Natural killer cell treated with Interleukin-12 subunit alpha and Interleukin-12 subunit beta and Interleukin-15 and Interleukin-18, amount 100 ng/mL, for 72 hours (primary cell): Measurements from ENCODE around the gene TGIF2. TPM values are rescaled to one million over a fixed set of nuclear protein-coding genes. Genes with fewer than 3 reads are reported as not detected.
A peak's percentile ranks its signal among the peaks of the same experiment; 100 is the strongest.

Source experiments
- ATAC-seq, 2 donors: fragments of 150-1000 bp; cut with Tn5 transposase in 1 of 2; sonication (Bioruptor Pico), chemical (Tn5 transposase) in 1 of 2; 2 replicates each; pipeline ENCODE4 v1.10.0; 2021
- DNase-seq: peaks from one replicate; pipeline ENCODE4 v3.0.0; 2022; ENCODE audit warnings: low spot score
- H3K27ac Mint-ChIP-seq, 2 donors: 1 replicate in 1 of 2; 2 replicates in 1 of 2; pipeline ENCODE4 v1.8.0; 2022; ENCODE audit warnings: mixed read lengths in 2 of 2, mild to moderate bottlenecking in 1 of 2, moderate library complexity in 1 of 2
- H3K27me3 Mint-ChIP-seq, 2 donors: 1 replicate in 1 of 2; 2 replicates in 1 of 2; pipeline ENCODE4 v1.8.0; 2022; ENCODE audit warnings: mixed read lengths in 2 of 2
- H3K36me3 Mint-ChIP-seq: one replicate; pipeline ENCODE4 v1.8.0; 2022; ENCODE audit warnings: mixed read lengths
- H3K4me1 Mint-ChIP-seq, 2 donors: 1 replicate in 1 of 2; 2 replicates in 1 of 2; pipeline ENCODE4 v1.8.0; 2022; ENCODE audit warnings: low read depth in 2 of 2, mixed read lengths in 2 of 2, mild to moderate bottlenecking in 1 of 2
- H3K4me3 Mint-ChIP-seq: one replicate; pipeline ENCODE4 v1.8.0; 2022; ENCODE audit warnings: mixed read lengths
- H3K9me3 Mint-ChIP-seq: 2 replicates; pipeline ENCODE4 v1.8.0; 2022; ENCODE audit warnings: mixed read lengths
- total RNA-seq, 2 donors: library from RNA; stranded (reverse); gene quantifications; one replicate each; pipeline ENCODE4 v1.2.3, GENCODE V29; 2022

TGIF2 gene
- total RNA-seq = 10 to 100 TPM; 23.2 to 38.5 TPM

DNA sequence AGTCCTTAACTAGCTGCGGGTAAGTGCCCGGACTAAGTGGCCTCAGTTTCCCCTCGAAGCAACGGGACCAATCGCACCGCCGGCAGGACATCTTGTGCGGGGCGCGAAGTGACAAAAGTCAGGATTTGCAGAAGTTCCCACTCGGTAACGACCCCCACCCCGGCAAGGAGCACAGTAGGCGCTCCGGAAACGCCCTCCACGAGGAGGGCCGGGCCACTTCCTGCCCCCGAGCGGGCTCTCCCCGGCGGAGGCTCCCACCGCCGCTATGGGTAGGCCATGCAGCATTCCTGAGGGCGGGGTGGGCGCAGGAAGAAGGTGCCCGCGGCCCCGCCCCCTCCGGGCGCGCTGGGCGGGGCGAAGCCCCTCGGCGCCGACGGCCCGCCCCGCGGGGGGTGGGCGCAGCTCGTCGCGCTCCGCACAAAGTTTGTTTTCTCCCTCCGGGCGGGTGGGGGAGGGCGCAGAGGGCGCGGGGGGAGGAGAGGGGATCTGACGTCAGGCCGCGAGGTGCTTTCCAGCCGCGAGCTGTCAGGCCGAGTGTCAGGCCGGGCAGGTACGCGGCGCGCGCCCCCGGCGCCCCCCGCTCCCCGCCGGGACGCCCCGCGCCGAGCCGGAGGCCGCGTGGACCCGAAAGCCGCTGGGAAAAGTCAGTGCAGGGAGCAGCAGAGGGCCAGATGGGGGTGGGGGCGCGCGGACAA is at the start of gene TGIF2:
TSS of gene TGIF2 (plus strand) at position 495 of the 695 bp plus-strand sequence. CDS start 5,178 bp downstream, outside the sequence.
- Mint-ChIP-seq H3K27ac (peak within 1 kb of the TSS; percentile 82 to 92), H3K4me1 (peaks cover 24% of the 10 kb centered on the region in 2 donors), H3K4me3 (peak within 1 kb of the TSS; percentile 90), H3K27me3 (no peaks in the 10 kb centered on the region), H3K9me3 (no peaks in the 10 kb centered on the region), H3K36me3 (no peaks in the 10 kb centered on the region)
- ATAC-seq = peak; percentile 89 to 95
- DNase-seq = peak; percentile 89

DNA sequence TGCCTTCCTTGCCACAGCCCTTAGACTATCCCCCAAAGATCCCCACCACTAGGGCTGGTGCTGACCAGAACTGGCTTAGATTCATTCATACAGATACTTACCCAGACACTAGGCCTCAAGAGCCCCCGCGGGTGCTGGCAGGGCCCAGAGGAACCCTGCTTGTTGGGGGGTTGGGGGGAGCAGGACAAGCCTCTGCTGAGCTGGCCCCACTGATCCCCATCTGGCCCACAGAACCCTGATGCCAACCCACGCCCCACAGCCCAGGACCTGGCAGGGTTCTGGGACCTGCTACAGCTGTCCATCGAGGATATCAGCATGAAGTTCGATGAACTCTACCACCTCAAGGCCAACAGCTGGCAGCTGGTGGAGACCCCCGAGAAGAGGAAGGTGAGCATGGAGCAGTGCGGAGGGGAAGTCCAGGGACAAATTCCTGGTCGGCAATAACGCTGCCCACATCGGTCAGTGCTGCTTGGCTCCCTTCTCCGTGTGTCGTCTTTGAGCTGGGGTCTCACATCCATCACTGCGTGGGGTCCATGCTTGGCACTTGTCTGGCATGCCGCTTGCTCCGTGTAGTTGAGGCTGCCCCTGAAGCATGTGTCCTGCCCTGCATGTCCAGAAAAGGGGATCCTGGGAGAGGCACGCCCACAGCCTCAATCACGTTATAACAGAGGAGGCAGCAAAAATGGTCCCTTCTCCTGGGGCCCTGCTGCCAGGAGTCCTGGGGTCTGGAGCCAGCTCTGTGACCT is 47.6 kb upstream of the TGIF2 start:
- DNase-seq (no peak), ATAC-seq (peak in 1 of 2 donors; percentile 24)
- Mint-ChIP-seq H3K9me3 (no peaks in the 10 kb centered on the region), H3K4me3 (no peak overlapping the region), H3K27me3 (no peaks in the 10 kb centered on the region), H3K27ac (no peak overlapping the region), H3K4me1 (no peaks in the 10 kb centered on the region), H3K36me3 (no peaks in the 10 kb centered on the region)

DNA sequence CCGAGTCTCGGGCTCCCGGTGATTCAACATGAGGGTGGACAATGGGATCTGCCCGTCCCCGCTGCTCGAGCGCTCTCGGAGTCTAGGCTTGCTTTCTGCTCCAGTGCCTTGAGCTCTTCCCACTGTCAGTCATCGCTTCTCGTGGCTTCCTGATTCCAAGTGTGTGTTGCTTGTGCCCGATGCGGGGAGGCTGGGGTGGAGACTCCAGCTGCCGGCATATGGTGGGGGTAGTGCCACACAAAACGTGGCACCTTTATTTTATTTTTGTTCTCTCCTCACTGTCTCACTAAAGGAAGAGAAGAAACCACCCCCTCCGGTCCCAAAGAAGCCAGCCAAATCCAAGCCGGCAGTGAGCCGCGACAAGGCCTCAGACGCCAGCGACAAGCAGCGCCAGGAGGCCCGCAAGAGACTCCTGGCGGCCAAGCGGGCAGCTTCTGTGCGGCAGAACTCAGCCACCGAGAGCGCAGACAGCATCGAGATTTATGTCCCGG is 46.8 kb upstream of the TGIF2 start:
- no peaks in the 10 kb centered on the region for H3K36me3 Mint-ChIP-seq
- no peak for DNase-seq

DNA sequence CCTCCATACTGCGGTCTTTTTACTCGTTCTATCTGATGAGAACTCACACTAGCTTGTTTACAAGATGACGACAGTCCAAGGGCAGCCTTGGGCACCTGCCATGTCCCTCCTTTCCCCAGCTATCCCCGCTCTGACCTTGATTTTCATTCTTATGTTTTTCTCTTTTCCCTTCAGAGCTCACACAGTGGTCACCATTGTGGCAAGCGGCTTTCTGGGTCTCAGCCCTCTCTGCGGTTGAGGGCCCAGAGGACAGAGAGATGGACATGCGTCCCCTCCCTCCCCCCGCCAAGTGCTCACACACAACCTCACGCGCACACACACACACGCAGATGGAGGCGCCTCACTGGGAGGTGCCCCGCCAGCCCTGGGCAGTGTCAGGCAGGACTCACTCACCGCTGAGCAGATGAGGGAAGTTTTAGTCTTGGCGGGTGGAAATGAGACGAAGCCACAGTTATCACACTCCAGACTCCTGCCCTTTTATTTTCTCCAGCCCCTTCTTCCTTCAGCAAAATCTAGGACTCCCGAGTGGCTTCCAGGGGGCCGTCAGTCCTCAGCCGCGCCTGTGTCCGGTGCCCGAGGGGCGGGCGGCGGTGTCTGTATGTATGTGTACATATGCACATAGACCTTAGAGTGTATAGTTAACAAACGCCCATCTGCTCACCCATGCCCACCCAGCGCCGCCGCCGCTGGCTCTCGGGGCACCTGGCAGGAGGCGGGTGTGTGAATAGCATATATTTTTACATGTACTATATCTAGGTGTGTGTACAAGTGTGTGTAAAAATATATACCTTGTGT is 45.9 kb upstream of the TGIF2 start:
- ATAC-seq (no peak), DNase-seq (no peak)
- Mint-ChIP-seq H3K27me3 (no peaks in the 10 kb centered on the region), H3K27ac (no peak overlapping the region), H3K4me3 (no peak overlapping the region), H3K9me3 (no peaks in the 10 kb centered on the region), H3K4me1 (no peaks in the 10 kb centered on the region), H3K36me3 (no peaks in the 10 kb centered on the region)

More for the DNA sequence above, 46.8 kb upstream of the TGIF2 start:
- ATAC-seq = no peak
- H3K9me3 Mint-ChIP-seq = no peaks in the 10 kb centered on the region
- H3K27ac Mint-ChIP-seq = no peak overlapping the region
- no peaks in the 10 kb centered on the region for H3K4me1 Mint-ChIP-seq
- H3K27me3 Mint-ChIP-seq = no peaks in the 10 kb centered on the region
- H3K4me3 Mint-ChIP-seq = no peak overlapping the region

DNA sequence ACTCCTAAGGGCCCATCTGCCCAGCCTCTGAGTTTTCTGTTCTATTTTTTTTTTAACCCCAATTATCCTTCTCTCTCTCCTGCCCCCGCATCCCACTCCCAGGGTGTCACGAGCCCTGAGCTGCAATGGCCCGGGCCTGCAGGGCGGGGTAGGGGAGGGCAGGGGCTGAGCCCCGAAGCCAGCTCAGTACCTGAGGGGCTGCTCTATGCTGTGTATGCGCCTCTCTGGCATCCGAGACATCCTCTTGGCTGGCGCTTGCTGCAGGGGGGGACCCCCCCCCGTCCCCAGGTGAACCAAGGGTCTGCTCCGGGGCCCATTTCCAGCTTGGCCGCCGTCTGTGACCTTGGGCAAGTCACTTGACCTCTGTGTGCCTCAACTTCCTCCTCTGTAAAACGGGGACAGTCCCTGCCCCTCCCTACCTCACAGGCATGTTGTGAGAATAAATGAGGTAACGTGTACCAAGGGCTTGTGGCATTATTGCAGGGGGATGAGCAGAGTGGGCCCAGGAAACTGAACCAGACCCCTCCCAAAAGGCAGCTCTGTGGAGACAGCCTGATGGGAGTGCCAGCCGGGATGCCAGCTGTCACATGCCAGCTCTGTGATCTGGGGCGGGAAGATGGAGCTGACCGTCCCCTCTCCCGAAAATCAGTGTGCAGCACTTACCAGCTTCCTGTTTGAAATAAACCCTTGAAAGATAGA is 45.1 kb upstream of the TGIF2 start:
- Mint-ChIP-seq H3K27ac (no peak overlapping the region), H3K9me3 (no peaks in the 10 kb centered on the region), H3K4me3 (no peak overlapping the region), H3K27me3 (no peaks in the 10 kb centered on the region), H3K36me3 (no peaks in the 10 kb centered on the region), H3K4me1 (no peaks in the 10 kb centered on the region)
- ATAC-seq = no peak
- DNase-seq = no peak

DNA sequence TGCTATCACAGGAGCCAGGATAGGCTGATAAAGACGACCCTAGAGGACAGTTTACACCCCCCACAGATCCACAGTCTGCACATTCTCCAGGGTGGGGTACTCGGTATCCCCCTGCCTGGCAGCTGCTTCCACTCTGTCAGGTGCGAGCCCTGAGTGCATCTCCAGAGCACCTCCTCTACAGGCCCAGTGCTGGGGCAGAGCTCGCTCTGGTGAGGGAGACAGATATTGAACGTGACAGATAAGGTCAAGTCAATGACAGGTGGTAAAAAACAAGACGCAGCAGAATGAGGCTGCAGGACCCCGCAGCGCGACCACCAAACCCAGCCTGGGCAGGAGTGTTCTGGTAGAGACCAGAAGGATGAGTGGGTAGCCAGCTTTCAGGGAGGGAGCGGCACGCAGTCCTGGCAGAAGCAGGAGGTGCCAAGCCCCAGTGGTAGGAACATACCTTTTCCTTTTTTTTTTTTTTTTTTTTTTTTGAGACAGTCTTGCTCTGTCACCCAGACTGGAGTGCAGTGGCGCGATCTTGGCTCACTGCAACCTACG is 44.5 kb upstream of the TGIF2 start:
- H3K36me3 Mint-ChIP-seq = no peaks in the 10 kb centered on the region
- no peak for DNase-seq
- no peak overlapping the region for H3K4me3 Mint-ChIP-seq
- no peak for ATAC-seq
- no peaks in the 10 kb centered on the region for H3K4me1 Mint-ChIP-seq
- H3K27ac Mint-ChIP-seq = no peak overlapping the region
- no peaks in the 10 kb centered on the region for H3K9me3 Mint-ChIP-seq
- H3K27me3 Mint-ChIP-seq = no peaks in the 10 kb centered on the region

DNA sequence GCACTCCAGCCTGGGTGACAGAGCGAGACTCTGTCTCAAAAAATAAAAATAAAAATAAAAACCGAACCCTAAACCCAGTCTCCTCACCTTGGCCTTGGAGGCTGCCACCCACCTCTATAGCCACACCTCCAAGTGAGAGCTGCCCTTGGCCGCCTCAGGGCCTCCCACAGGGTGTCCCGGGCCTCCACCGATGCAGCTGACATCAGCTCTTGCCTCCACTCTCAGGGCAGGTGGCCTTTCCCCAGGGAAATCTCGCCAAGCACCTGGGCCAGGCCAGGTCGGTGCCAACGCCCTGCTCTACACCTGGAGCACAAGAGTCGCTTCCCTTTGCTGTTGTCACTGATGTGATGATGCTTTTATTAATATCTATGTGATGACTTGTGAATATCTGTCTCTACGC is 41.0 kb upstream of the TGIF2 start:
- Mint-ChIP-seq H3K27ac (no peak overlapping the region), H3K4me3 (no peak overlapping the region), H3K36me3 (no peaks in the 10 kb centered on the region), H3K9me3 (no peaks in the 10 kb centered on the region), H3K4me1 (no peaks in the 10 kb centered on the region), H3K27me3 (no peaks in the 10 kb centered on the region)
- ATAC-seq = no peak
- DNase-seq = no peak

DNA sequence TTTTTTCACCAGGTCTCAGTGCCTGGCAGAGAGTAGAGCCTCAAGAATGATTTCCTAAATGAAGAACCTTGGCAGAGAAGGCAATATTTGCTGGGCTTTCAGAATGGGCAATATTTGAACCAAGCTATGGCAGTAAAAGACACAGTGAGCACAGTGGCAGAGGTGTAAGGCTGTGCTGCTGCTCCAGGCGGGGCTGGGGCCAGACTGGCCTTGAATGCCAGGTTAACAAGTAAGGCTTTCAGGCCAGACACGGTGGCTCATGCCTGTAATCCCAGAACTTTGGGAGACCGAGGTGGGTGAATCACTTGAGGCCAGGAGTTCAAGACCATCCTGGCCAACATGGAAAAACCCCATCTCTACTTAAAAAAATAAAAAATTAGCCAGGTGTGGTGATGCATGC is 40.6 kb upstream of the TGIF2 start:
- H3K4me3 Mint-ChIP-seq = no peak overlapping the region
- no peak overlapping the region for H3K27ac Mint-ChIP-seq
- no peaks in the 10 kb centered on the region for H3K4me1 Mint-ChIP-seq
- no peak for ATAC-seq
- no peaks in the 10 kb centered on the region for H3K9me3 Mint-ChIP-seq
- H3K36me3 Mint-ChIP-seq = no peaks in the 10 kb centered on the region
- H3K27me3 Mint-ChIP-seq = no peaks in the 10 kb centered on the region
- DNase-seq = no peak

DNA sequence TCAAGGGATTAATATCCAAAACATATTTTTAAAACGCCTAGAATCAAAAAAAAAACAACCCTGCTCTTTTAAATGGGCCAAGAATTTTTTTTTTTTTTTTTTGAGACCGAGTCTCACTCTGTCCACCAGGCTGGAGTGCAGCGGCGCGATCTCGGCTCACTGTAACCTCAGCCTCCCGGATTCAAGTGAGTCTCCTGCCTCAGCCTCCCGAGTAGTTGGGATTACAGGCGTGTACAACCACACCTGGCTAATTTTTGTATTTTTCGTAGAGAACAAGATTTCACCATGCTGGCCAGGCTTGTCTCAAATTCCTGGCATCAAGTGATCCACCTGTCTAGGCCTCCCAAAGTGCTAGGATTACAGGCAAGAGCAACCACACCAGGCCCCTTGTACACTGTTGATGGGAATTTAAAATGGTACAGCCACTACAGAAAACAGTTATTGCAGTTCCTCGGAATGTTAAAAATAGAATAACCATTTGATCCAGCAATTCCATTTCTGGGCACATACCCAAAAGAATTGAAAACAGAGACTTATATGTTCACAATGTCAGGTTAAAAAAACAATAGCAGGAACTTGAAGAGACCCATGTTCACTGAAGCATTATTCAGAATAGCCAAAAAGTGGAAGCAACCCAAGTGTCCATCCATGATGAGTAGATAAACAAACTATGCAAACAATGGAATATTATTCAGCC is 35.2 kb upstream of the TGIF2 start:
- H3K4me3 Mint-ChIP-seq = no peak overlapping the region
- ATAC-seq (no peak), DNase-seq (no peak)
- H3K27ac Mint-ChIP-seq = no peak overlapping the region
- H3K9me3 Mint-ChIP-seq = no peaks in the 10 kb centered on the region
- H3K36me3 Mint-ChIP-seq = no peaks in the 10 kb centered on the region
- H3K27me3 Mint-ChIP-seq = no peaks in the 10 kb centered on the region
- no peaks in the 10 kb centered on the region for H3K4me1 Mint-ChIP-seq

DNA sequence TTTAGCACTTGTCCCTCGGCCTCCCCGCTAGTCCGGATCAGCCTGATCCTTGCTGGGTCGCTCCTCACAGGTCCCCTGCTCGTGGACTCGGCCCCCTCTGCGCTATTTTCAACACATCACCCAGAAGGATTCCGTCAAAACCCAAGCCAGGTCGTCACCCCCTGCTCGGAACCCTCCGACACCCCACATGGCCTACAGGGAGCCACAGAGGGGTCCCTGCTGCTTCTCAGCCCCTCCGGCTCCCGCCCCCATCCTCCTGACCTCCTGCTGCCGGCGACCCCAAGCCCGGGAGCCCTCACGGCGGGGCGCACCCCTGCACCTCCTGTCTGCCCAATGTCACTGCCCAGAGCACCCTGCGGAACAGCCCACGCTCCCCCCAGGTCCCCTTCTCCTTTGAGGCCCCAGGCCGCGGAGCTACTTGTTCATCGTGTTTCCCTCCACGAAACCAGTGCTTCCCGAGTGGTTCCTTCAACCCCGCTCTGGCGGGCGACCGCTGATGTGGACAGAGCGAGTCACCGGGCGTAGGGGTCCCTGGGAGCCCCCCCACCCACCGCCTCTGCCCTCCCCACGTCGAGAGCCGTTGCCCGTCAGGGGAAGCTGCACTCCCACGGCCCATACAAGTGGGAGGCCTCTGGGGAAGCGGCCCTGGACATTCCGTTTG is 32.7 kb upstream of the TGIF2 start:
- Mint-ChIP-seq H3K4me3 (no peak overlapping the region), H3K36me3 (no peaks in the 10 kb centered on the region), H3K9me3 (no peaks in the 10 kb centered on the region), H3K4me1 (no peaks in the 10 kb centered on the region), H3K27ac (no peak overlapping the region), H3K27me3 (no peaks in the 10 kb centered on the region)
- peak in 1 of 2 donors; percentile 8 for ATAC-seq
- no peak for DNase-seq

DNA sequence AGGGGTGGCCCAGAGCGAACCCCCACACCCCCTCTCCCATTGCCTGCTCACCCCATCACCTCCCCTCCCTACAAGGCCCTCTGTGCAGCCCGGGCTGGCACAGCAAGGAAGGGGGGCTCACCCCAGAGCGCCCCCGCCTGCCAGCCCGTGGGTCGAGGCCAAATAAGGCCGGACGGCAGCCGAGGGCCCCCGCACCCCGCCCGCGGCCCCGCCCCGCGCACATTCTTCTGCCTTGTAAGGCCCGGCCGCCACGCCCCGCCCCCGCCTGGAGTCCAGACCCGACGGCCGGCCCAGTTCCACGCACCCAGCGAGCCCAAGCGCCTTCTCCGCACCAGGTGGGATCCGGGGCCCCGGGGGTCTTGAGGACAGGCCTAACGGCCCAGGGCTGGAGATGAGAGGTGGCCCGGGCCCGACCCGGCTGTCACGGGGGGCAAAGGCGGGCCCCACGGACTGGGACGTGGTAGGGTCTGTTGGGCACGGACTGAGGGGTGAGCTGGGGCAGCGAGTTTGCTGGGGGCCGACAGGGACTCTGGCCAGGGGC is 32.1 kb upstream of the TGIF2 start, which contains the start of gene MYL9:
TSS of gene MYL9 (plus strand) at position 293 of the 541 bp plus-strand sequence. CDS start 3,366 bp downstream, outside the sequence.
- DNase-seq (peak; percentile 72), ATAC-seq (peak; percentile 49 to 79)
- no peak within 1 kb of the TSS for H3K4me3 Mint-ChIP-seq
- no peaks in the 10 kb centered on the region for H3K4me1 Mint-ChIP-seq
- H3K27ac Mint-ChIP-seq = no peak within 1 kb of the TSS
- H3K9me3 Mint-ChIP-seq = no peaks in the 10 kb centered on the region
- H3K27me3 Mint-ChIP-seq = no peaks in the 10 kb centered on the region
- H3K36me3 Mint-ChIP-seq = no peaks in the 10 kb centered on the region
